Ovary (tissue), 9 donors: ENCODE results near the gene ZNF598. TPM values are rescaled to one million over a fixed set of nuclear protein-coding genes. Genes with fewer than 3 reads are reported as not detected.
A peak's percentile ranks its signal among the peaks of the same experiment; 100 is the strongest.
"Not testable (repeated sequence)": the region's sequence is repeated elsewhere in the genome, so short reads cannot be mapped to it uniquely, and the experiment has no call there.

ENCODE experiments used
- DNase-seq, 5 donors: peaks; one replicate each; pipeline ENCODE4 v3.0.0-alpha.2; 2019 to 2020
- H3K27ac ChIP-seq, 2 donors: fragments of 200-600 bp; one replicate each; pipeline versions ENCODE4 v1.5.1 to v1.8.0; 2019 to 2022
- H3K27me3 ChIP-seq: fragments of 200-600 bp; one replicate; pipeline ENCODE4 v1.8.0; 2022
- H3K36me3 ChIP-seq: fragments of 200-600 bp; sonication (generic); one replicate; pipeline ENCODE4 v1.5.1; 2019
- H3K4me1 ChIP-seq: one replicate; pipeline ENCODE4 v1.8.1; 2013; ENCODE audit warnings: mild to moderate bottlenecking, moderate library complexity; ENCODE audit not compliant: insufficient read depth
- H3K4me3 ChIP-seq: fragments of 200-600 bp; sonication (generic); one replicate; pipeline ENCODE4 v1.5.1; 2017
- H3K9me3 ChIP-seq, 2 donors: fragments of 200-600 bp in 1 of 2; sonication (generic) in 1 of 2; one replicate each; pipeline versions ENCODE4 v1.5.1 to v1.8.1; 2013 to 2019; ENCODE audit warnings: mild to moderate bottlenecking in 1 of 2, moderate library complexity in 1 of 2
- EP300 ChIP-seq: sonication (generic); formaldehyde crosslinking; IDR thresholded peaks from one replicate; pipeline ENCODE4 v1.6.1; 2017; ENCODE audit warnings: antibody characterized with exemption
- POLR2A ChIP-seq: fragments of 450-650 bp; IDR thresholded peaks from one replicate; pipeline ENCODE4 v1.6.1; 2017; ENCODE audit warnings: antibody characterized with exemption, mild to moderate bottlenecking, moderate library complexity
- WGBS, 3 donors: extraction: QIAGEN DNeasy Blood & Tissue Kit in 1 of 3; methylation state at CpG; one replicate each; pipeline versions ENCODE4 v1.1.5 to v1.1.7; 2013 to 2017; 5-methylcytosine and 5-hydroxymethylcytosine counted together
- intact Hi-C, 4 donors: fragments of 100-400 bp; cut with DNase I; formaldehyde crosslinking; loops; one replicate each; pipeline versions ENCODE4 v1.11.0 to v1.15.1; 2022 to 2023
- polyA plus RNA-seq, 2 donors: library from polyadenylated mRNA; stranded (reverse); fragments of 200-250 nt in 1 of 2; fragments of 350-450 nt in 1 of 2; fragmentation: Illumina TruSeq in 1 of 2; extraction: RNeasy Lipid Tissue Mini Kit (QIAGEN cat#74804) in 1 of 2; gene quantifications; one replicate each; pipeline ENCODE4 v1.2.3, GENCODE V29; 2013 to 2014
- total RNA-seq, 7 donors: library from RNA; depleted of rRNA in 2 of 7; stranded (reverse); fragments of >200 nt in 2 of 7; fragmentation: NEBNext Ultra II Directional in 3 of 7; extraction: Animal tissue kit (Norgen Biotek cat#: 25700) in 3 of 7; gene quantifications; one replicate each; pipeline versions ENCODE4 v1.1.0 to v1.2.4, GENCODE V29; 2016 to 2023
- TF ChIP-seq, protein P1 (sequence below), 3 donors: fragments of 450-650 bp in 2 of 3; fragments of 200-600 bp in 1 of 3; IDR thresholded peaks; one replicate each; pipeline versions ENCODE4 v1.5.1 to v1.8.0; 2016 to 2022; ENCODE audit warnings: antibody characterized with exemption in 3 of 3, mild to moderate bottlenecking in 1 of 3
- donor health status: DM: no; HTN: no; CAD: no; lungs with moderate emphysema.
- donor health status: DM: no; HTN: no; CAD: no.
- donor health status: Bipolar disorder and iron deficiency.
- donor health status: DM: yes; HTN: yes; CAD: no.
- donor health status: DM: no; HTN: no; CAD: no.
- donor health status: DM: yes; HTN: yes; CAD: no.

The ZNF598 gene
- total and polyA plus RNA-seq, 9 donors: 0.95 to 44.5 (median 30.3) TPM

DNA sequence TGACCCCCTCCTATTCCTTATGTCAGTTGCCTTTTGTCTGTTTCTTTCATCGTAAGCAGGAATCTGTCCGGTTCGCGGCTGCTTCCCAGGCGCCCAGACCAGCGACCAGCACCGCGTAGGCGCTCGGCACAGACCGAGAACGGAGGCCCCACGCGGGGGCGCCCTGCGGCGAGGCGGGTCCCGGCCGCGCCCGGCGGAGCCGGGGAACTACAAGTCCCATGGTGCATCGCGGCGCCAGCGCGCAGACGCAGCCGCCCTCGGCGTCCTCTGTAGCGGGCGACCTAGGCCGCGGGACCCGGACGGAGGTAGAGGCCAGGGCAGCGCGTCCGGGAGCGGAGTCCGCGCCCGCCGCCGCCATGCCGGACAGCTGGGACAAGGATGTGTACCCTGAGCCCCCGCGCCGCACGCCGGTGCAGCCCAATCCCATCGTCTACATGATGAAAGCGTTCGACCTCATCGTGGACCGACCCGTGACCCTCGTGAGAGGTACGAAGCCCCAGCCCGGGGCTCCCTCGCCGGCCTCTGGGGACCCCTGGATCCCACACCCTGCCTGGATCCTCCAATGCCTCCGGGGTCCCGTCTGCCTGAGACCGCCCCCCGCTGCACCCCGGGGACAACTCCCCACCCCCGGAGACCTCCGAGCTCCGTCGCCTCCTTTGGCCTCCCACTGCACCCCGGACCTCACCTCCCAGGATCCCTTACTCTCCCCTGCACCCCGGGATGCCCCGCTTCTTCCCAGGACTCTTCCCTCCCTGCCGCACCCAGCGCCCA, 50.2 kb downstream of the ZNF598 start, which contains the start of gene NDUFB10:
Gene NDUFB10 (plus strand): TSS at position 270 of the 771 bp plus-strand sequence. CDS start 87 bp downstream, at position 357.
- Histone ChIP-seq H3K9me3 (no peaks in the 10 kb centered on the region), H3K27ac (peak within 1 kb of the TSS in 1 of 2 donors; percentile 55), H3K27me3 (no peaks in the 10 kb centered on the region), H3K4me3 (peak within 1 kb of the TSS; percentile 75), H3K4me1 (peaks cover 9% of the 10 kb centered on the region), H3K36me3 (no peaks in the 10 kb centered on the region)
- peak; percentile 87 to 95 (median 93) for DNase-seq
- TF ChIP-seq POLR2A (peak; percentile 44), EP300 (no peak)
- TF ChIP-seq, protein P1, sequence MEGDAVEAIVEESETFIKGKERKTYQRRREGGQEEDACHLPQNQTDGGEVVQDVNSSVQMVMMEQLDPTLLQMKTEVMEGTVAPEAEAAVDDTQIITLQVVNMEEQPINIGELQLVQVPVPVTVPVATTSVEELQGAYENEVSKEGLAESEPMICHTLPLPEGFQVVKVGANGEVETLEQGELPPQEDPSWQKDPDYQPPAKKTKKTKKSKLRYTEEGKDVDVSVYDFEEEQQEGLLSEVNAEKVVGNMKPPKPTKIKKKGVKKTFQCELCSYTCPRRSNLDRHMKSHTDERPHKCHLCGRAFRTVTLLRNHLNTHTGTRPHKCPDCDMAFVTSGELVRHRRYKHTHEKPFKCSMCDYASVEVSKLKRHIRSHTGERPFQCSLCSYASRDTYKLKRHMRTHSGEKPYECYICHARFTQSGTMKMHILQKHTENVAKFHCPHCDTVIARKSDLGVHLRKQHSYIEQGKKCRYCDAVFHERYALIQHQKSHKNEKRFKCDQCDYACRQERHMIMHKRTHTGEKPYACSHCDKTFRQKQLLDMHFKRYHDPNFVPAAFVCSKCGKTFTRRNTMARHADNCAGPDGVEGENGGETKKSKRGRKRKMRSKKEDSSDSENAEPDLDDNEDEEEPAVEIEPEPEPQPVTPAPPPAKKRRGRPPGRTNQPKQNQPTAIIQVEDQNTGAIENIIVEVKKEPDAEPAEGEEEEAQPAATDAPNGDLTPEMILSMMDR (IDR thresholded peaks at IDR 0.05): peak; percentile 68 to 74 (median 70)
- intact Hi-C loops: loop anchor here in 1 of 4 donors (10.0 kb wide), 1 partner anchor 1325 kb away; the partner anchor contains the start of genes METTL26 and WFIKKN1
- 1% methylated on average over 65 to 79 of the region's 79 CpGs for WGBS, 3 donors

DNA sequence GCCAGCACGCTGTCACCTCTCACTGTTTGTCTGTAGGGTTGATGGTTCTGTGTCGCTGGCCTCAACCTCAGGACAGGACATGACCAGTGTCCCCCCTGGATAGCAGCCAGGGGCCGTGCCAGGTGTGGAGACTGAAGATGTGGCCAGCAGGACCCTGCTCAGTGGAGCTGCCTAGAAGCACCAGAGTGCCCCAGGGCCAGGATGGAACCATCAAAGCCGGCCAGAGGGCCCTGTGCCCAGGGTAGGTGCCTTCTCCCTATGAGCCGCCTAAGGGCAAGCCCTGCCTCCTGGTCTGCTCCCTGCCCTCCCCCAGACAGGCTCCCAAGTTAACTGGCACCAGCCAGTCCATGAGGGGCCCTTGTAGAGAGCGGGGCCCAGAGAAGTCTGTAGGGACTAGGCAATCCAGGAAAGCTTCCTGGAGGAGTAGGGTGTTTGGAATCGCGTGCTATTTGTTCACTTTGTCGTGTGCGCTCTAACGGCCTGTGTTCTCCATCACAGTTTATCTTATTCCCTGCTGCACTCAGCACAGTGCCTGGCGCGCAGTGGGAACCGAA, 50.8 kb downstream of the ZNF598 start:
- peaks cover 9% of the 10 kb centered on the region for H3K4me1 ChIP-seq
- intact Hi-C loops: no loop called here
- H3K27ac ChIP-seq: peak overlapping the region in 1 of 2 donors; percentile 55
- no peaks in the 10 kb centered on the region for H3K27me3 ChIP-seq
- no peak overlapping the region for H3K4me3 ChIP-seq
- 25 to 37% (median 29%) methylated on average over 14 of the region's 14 CpGs for WGBS, 3 donors
- H3K9me3 ChIP-seq: no peaks in the 10 kb centered on the region
- DNase-seq: peak in 3 of 5 donors; percentile 63 to 70 (median 63)
- TF ChIP-seq, protein P1 (IDR thresholded peaks at IDR 0.05): no peak
- TF ChIP-seq POLR2A (no peak), EP300 (no peak)
- no peaks in the 10 kb centered on the region for H3K36me3 ChIP-seq

DNA sequence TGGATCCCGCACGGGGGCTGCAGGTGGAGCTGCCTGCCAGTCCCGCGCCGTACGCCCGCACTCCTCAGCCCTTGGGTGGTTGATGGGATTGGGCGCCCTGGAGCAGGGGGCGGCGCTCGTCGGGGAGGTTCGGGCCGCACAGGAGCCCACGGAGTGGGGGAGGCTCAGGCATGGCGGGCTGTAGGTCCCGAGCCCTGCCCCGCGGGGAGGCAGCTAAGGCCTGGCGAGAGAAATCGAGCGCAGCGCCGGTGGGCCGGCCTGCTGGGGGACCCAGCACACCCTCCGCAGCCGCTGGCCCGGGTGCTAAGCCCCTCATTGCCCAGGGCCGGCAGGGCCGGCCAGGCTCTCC, 51.5 kb downstream of the ZNF598 start:
- H3K4me3 ChIP-seq, H3K36me3 ChIP-seq, intact Hi-C loops, H3K27me3 ChIP-seq, H3K9me3 ChIP-seq, H3K27ac ChIP-seq, H3K4me1 ChIP-seq: not testable (repeated sequence)
- DNase-seq: peak in 2 of 5 donors; percentile 39 to 47
- 66 to 82% (median 79%) methylated on average over 22 to 30 of the region's 30 CpGs for WGBS, 3 donors

DNA sequence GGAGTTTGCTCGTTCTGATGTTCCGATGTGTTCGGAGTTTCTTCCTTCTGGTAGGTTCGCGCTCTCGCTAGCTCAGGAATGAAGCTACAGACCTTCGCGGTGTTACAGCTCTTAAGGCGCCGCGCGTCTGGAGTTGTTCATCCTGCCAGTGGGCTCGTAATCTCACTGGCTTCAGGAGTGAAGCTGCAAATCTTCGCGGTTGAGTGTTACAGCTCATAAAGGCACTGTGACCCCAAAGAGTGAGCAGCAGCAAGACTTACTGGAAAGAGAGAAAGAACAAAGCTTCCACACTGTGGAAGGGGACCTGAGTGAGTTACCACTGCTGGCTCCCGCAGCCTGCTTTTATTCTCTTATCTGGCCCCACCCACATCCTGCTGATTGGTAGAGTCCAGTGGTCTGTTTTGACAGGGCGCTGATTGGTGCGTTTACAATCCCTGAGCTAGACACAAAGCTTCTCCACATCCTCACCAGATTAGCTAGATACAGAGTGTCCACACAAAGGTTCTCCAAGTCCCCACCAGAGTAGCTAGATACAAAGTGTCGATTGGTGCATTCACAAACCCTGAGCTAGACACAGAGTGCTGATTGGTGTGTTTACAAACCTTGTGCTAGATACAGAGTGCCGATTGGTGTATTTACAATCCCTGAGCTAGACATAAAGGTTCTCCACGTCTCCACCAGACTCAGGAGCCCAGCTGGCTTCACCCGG, 52.0 kb downstream of the ZNF598 start:
- H3K36me3 ChIP-seq, intact Hi-C loops, H3K9me3 ChIP-seq, H3K27me3 ChIP-seq, H3K4me1 ChIP-seq, H3K4me3 ChIP-seq, H3K27ac ChIP-seq: not testable (repeated sequence)
- DNase-seq: peak in 1 of 5 donors; percentile 19
- WGBS, 3 donors: 80 to 87% (median 85%) methylated on average over 20 to 22 of the region's 22 CpGs

DNA sequence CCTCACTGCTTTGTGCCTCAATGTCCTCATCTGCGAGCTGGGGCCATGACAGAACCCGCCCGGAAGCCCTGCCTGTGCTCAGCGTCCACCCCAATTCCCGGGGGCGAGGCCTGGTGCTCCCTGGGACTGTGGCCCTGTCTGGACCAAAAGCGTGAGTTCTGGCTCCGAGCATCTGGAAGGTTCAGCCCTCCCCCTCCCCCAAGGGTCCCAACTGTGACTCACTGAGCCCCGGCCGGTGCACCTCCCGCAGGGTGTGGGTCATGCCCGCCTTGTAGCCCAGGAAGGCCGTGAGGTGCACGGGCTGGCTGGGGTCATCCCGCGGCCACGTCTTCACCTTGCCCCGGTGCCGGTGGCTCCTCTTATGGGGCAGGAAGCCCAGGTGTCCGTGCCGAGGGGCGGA, 55.9 kb downstream of the ZNF598 start:
- WGBS, 3 donors: 87 to 91% (median 89%) methylated on average over 18 to 22 of the region's 22 CpGs
- intact Hi-C loops: no loop called here
- no peaks in the 10 kb centered on the region for H3K27me3 ChIP-seq
- no peak overlapping the region for H3K27ac ChIP-seq
- H3K36me3 ChIP-seq: no peaks in the 10 kb centered on the region
- H3K9me3 ChIP-seq: no peaks in the 10 kb centered on the region
- no peak overlapping the region for H3K4me3 ChIP-seq
- DNase-seq: no peak
- TF ChIP-seq, protein P1 (IDR thresholded peaks at IDR 0.05): no peak
- TF ChIP-seq EP300 (no peak), POLR2A (no peak)
- H3K4me1 ChIP-seq: no peaks in the 10 kb centered on the region
